BLaER1 treated with 17β-estradiol and CSF1 and Interleukin-3, amounts not matched to agents 10 nM and 100 nM (cell line): ENCODE data around the gene PPARG.

Source experiments
- H3K27ac ChIP-seq, 11 experiments: shearing (Covaris generic); formaldehyde crosslinking; 2 replicates each; pipeline ENCODE4 v1.8.1; 2022
- H3K27me3 ChIP-seq, 11 experiments: shearing (Covaris generic); formaldehyde crosslinking; 2 replicates each; pipeline ENCODE4 v1.8.1; 2022
- H3K36me3 ChIP-seq, 11 experiments: shearing (Covaris generic); formaldehyde crosslinking; 2 replicates each; pipeline ENCODE4 v1.8.1; 2022
- H3K4me1 ChIP-seq, 10 experiments: shearing (Covaris generic); formaldehyde crosslinking; 2 replicates each; pipeline ENCODE4 v1.8.1; 2022
- H3K4me2 ChIP-seq, 11 experiments: shearing (Covaris generic); formaldehyde crosslinking; 2 replicates each; pipeline ENCODE4 v1.8.1; 2022
- H3K4me3 ChIP-seq, 10 experiments: shearing (Covaris generic); formaldehyde crosslinking; 2 replicates each; pipeline ENCODE4 v1.8.1; 2022
- H3K9ac ChIP-seq, 11 experiments: shearing (Covaris generic); formaldehyde crosslinking; 2 replicates each; pipeline ENCODE4 v1.8.1; 2022
- H3K9me3 ChIP-seq, 11 experiments: shearing (Covaris generic); formaldehyde crosslinking; replicated peaks in 1 of 11; 2 replicates each; pipeline ENCODE4 v1.8.1; 2022
- H4K20me1 ChIP-seq, 11 experiments: shearing (Covaris generic); formaldehyde crosslinking; 2 replicates each; pipeline ENCODE4 v1.8.1; 2022
- Cebpa-rat ChIP-seq, 11 experiments: shearing (Covaris generic); IDR thresholded peaks; 2 replicates each; pipeline ENCODE4 v1.8.1; 2022

The PPARG gene

DNA sequence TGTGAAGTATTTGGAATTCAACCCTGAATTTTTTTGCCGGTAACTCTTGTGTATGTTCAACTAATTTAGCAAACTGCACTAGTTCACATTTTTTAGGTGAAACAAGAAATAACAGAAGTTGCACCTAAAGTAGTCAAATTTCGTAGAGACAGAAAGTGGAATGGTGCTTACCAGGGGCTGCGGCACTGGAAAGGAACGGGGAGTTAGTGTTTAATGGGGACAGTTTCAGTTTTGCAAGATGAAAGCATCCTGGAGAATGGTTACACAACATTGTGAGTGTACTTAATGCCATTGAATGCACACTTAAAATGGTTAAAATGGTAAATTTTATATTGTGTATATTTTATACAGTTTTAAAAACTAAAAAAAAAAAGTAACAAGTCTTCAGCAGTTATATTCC lies 27.4 kb downstream of the PPARG start:
- Histone ChIP-seq H3K4me2 (no peak overlapping the region; a peak in 1 of 22 replicates), H3K4me3 (no peak overlapping the region), H3K36me3 (peaks cover 0 to 17% (median 0%) of the 10 kb centered on the region in 11 experiments; a peak in 4 of 22 replicates), H3K4me1 (peaks cover 0 to 45% (median 5%) of the 10 kb centered on the region in 10 experiments; a peak in 15 of 20 replicates), H3K9me3 (no peaks in the 10 kb centered on the region), H4K20me1 (no peaks in the 10 kb centered on the region), H3K9ac (no peak overlapping the region), H3K27ac (no peak overlapping the region), H3K27me3 (no peaks in the 10 kb centered on the region)
- TF ChIP-seq Cebpa-rat (IDR thresholded peaks at IDR 0.05): no peak

DNA sequence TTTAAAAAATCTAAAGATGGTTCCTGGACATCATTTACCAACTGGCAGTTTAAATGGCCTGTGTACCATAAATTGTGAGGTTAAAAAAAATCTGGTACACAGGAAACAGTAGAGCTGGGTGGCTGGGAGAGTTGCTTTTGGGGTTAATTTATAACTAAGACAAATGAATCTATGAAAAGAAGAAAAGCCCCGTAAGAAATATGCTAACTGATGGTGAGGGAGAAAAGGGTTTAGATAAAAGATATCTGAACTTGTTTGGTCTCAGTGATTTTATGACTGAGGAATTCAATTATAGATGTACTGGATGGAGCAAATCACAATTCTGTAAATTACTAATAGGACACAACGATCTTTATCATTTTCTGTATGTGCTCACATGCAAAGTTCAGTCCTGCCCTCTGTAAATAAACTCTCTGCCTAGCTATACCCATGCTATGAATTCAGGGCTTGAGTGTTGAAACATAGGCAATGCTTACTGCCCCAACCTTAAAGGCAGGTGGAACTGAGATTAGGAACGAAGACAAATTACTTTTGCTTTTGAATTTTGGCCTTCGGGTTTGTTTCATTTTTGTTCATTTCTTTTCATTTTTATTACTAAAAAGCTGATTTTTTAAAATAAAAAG lies 28.0 kb downstream of the PPARG start:
- Histone ChIP-seq H3K9ac (no peak overlapping the region), H3K9me3 (no peaks in the 10 kb centered on the region), H3K27ac (no peak overlapping the region), H3K36me3 (peaks cover 0 to 23% (median 0%) of the 10 kb centered on the region in 11 experiments; a peak in 4 of 22 replicates), H3K4me1 (peaks cover 0 to 43% (median 5%) of the 10 kb centered on the region in 10 experiments; a peak in 15 of 20 replicates), H3K4me2 (no peak overlapping the region; a peak in 1 of 22 replicates), H4K20me1 (no peaks in the 10 kb centered on the region), H3K27me3 (no peaks in the 10 kb centered on the region), H3K4me3 (no peak overlapping the region)
- no peak for TF ChIP-seq Cebpa-rat (IDR thresholded peaks at IDR 0.05)

DNA sequence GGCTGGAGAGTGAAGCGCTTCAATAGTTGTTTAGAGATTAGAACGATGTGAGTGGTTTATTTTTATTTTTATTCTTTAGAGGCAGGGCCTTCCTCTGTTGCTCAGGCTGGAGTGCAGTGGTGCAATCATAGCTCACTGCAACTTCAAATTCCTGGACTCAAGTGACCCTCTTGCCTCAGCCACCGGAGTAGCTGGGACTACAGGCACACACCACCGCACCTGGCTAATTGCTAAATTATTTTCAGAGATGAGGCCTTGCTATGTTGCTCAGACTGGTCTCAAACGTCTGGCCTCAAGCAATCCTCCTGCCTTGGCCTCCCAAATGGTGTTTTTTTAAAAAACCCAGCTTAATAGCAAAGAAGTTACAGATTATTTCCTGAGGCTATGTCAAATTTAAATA lies 29.0 kb downstream of the PPARG start:
- Histone ChIP-seq H3K4me2 (0 out of 22 replicates have a peak overlapping the region, but pooled peaks of 1 of the 11 experiments have one; percentile 4), H3K27ac (no peak overlapping the region), H3K4me1 (peaks cover 0 to 36% (median 5%) of the 10 kb centered on the region in 10 experiments; a peak in 15 of 20 replicates), H3K36me3 (peaks cover 0 to 32% (median 0%) of the 10 kb centered on the region in 11 experiments; a peak in 5 of 22 replicates), H4K20me1 (no peaks in the 10 kb centered on the region), H3K4me3 (no peak overlapping the region), H3K9me3 (no peaks in the 10 kb centered on the region), H3K27me3 (no peaks in the 10 kb centered on the region), H3K9ac (no peak overlapping the region)
- no peak for TF ChIP-seq Cebpa-rat (IDR thresholded peaks at IDR 0.05)

DNA sequence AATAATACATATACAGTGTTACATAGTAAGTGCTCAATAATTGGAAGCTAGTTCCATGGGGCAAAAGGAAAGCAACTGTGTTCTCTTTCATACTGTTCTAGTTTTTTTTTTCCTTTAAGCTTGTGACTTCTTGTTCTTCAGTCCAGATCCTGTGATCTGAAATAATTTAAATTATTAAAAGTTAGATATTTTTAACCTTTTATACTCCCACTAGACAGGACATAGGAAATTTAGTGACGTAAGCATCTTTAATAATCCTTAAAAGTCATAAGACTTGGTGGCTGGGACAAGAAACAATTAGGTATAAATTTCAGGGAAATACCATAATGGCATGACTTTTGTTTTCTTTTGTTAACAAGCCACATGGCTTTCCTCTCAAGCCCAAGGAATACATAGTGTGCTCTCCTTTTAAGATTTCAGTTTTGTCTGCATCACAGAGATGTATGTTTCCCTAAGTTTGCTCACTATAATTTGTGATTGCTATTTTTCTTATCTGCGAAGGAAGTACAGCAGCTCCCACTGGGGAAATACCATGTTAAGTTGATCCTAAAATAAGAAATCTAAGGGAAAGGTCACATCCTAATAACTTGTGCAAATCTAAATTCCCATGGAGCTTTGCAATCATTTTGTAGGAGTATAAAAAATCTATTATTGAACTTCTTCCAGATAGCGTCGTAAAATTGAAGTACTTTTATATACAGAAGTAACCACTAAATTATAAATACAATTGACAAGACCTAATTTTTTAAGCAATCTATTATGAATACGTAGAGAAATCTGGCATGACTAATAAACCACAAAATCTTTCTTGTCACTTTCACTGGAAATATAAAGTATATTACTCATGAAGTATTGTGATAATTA lies 30.1 kb downstream of the PPARG start:
- no peak overlapping the region for H3K4me3 ChIP-seq
- H3K27me3 ChIP-seq: no peaks in the 10 kb centered on the region
- H3K36me3 ChIP-seq: peaks cover 0 to 34% (median 0%) of the 10 kb centered on the region in 11 experiments; a peak in 5 of 22 replicates
- no peak overlapping the region for H3K27ac ChIP-seq
- no peaks in the 10 kb centered on the region for H4K20me1 ChIP-seq
- H3K9me3 ChIP-seq: no peaks in the 10 kb centered on the region
- TF ChIP-seq Cebpa-rat (IDR thresholded peaks at IDR 0.05): no peak
- no peak overlapping the region for H3K9ac ChIP-seq
- peak overlapping the region; percentile 14 to 47 (median 21); a peak in 11 of 22 replicates for H3K4me2 ChIP-seq
- peaks cover 0 to 36% (median 10%) of the 10 kb centered on the region in 10 experiments; a peak in 16 of 20 replicates for H3K4me1 ChIP-seq

DNA sequence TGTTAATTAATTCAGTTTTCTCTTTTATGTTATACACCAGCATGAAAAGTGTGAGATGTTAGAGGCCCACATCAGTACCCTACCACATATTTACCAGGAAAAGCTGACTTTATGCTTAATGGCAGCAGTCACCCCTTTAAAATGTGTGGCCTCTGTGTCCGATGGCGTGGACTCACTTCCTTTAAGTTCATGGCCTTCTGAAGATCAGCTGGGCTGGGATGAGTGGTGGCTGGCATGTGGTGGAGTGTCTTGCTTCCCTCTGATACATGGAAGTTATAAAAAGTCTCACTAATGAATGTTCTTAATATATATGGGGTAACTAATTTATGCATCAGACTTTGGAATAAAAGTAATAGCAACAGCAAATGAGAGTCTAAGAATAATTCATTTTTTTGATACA lies 32.1 kb downstream of the PPARG start:
- peaks cover 8 to 52% (median 24%) of the 10 kb centered on the region in 10 experiments; a peak in 19 of 20 replicates for H3K4me1 ChIP-seq
- no peak overlapping the region for H3K4me3 ChIP-seq
- no peak overlapping the region for H3K27ac ChIP-seq
- TF ChIP-seq Cebpa-rat (IDR thresholded peaks at IDR 0.05): no peak
- no peak overlapping the region for H3K4me2 ChIP-seq
- no peak overlapping the region for H3K9ac ChIP-seq
- H4K20me1 ChIP-seq: no peaks in the 10 kb centered on the region
- H3K9me3 ChIP-seq: no peaks in the 10 kb centered on the region
- no peaks in the 10 kb centered on the region for H3K27me3 ChIP-seq
- H3K36me3 ChIP-seq: peaks cover 0 to 34% (median 0%) of the 10 kb centered on the region in 11 experiments; a peak in 5 of 22 replicates

DNA sequence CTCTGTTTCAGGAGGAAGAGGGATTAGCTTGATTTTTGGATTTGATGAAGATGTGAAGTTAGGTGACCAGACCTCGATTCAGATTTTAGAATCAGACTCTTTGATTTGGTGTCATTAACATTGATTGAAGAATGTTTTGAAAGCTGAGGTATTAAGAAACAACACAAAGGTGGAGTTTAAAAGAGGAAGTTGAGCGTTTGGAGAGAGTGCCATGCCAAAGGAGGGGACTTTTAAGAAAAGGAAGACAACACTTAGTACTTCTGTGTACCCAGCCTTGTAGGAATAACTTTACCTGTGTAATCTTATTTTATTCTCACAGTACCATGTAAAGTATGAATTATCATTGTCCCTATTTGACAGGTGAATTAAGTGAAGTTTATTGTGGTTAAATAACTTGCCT lies 34.4 kb downstream of the PPARG start:
- H4K20me1 ChIP-seq: no peaks in the 10 kb centered on the region
- H3K9me3 ChIP-seq: no peaks in the 10 kb centered on the region
- peak overlapping the region in 3 of 11 experiments; percentile 83 to 92 (median 86); a peak in 3 of 22 replicates for H3K27ac ChIP-seq
- no peak for TF ChIP-seq Cebpa-rat (IDR thresholded peaks at IDR 0.05)
- no peak overlapping the region for H3K4me3 ChIP-seq
- H3K9ac ChIP-seq: no peak overlapping the region
- peaks cover 0 to 34% (median 0%) of the 10 kb centered on the region in 11 experiments; a peak in 5 of 22 replicates for H3K36me3 ChIP-seq
- no peaks in the 10 kb centered on the region for H3K27me3 ChIP-seq
- H3K4me2 ChIP-seq: peak overlapping the region in 6 of 11 experiments; percentile 5 to 83 (median 74); a peak in 10 of 22 replicates
- peaks cover 15 to 73% (median 42%) of the 10 kb centered on the region in 10 experiments; a peak in 19 of 20 replicates for H3K4me1 ChIP-seq

DNA sequence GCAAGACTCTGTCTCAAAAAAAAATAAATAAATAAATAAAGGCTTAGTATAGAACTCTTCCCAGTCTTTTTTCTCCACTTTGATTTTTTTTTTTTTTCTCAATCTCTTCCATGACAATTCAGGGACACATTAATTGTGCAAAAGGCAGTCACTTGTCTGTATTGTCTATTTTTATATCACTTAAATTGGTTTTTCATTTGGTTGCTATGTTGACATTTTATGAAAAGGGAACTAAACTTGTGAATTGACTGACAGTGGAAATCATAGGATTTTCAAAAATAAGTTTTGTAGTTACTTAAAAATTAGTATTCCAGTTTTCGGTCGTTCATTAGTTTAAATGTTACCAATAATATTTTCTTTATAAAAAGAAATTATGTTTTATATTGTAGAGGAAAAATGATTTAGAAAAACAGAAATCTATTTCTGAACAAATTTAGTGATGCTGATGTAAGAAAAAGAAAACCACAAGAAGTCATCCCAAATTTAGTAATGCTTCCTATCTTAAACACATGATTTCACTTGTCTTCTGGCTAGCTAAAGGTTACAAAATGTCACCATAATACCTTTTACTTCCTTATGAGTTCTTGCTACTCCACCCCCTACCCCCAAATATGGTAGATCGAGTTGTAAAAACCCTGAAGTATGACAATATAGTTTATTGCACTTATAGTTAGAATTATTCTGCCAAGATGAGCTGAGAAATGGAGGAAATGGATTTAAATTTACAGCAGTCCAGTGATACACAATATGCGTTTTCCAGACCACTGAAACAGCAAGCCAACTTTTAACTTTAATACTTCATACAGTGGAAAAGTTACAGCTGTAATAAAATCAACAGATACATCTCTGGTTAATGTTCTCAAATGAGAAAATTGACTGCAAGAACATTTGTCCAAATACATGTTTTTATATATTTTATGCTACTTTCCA lies 37.0 kb downstream of the PPARG start:
- Histone ChIP-seq H3K27ac (peak overlapping the region; percentile 62 to 92 (median 75)), H3K4me1 (peaks cover 15 to 73% (median 44%) of the 10 kb centered on the region in 10 experiments; a peak in 19 of 20 replicates), H3K27me3 (no peaks in the 10 kb centered on the region), H3K9me3 (peaks cover 0 to 3% (median 0%) of the 10 kb centered on the region in 11 experiments; a peak in 2 of 22 replicates), H3K4me3 (peak overlapping the region in 3 of 10 experiments; percentile 8 to 48 (median 19); a peak in 3 of 20 replicates), H3K4me2 (peak overlapping the region; percentile 24 to 83 (median 67); a peak in 20 of 22 replicates), H3K9ac (peak overlapping the region in 6 of 11 experiments; percentile 39 to 75 (median 64); a peak in 11 of 22 replicates), H3K36me3 (peaks cover 0 to 21% (median 0%) of the 10 kb centered on the region in 11 experiments; a peak in 4 of 22 replicates), H4K20me1 (no peaks in the 10 kb centered on the region)
- no peak for TF ChIP-seq Cebpa-rat (IDR thresholded peaks at IDR 0.05)

DNA sequence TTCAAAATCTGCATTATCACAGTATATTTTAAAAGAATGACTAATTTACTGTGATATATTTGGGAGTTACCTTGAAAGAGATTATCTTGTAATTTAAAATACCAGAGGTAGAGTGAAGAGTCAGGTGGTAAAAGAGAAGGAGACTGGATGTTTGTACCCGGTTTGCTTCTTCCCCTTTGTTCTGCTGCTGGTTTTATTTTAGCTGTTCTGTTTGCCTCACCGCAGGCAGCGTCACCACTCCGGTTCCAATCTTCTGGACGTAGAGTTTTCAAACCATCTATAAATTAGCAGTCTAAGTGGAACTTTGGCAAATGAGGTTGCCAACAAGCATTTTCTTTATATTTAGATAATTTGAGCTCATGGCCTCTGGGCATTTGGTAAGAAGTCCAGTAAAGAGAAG lies 38.2 kb downstream of the PPARG start:
- H3K4me2 ChIP-seq: peak overlapping the region in 6 of 11 experiments; percentile 67 to 82 (median 71); a peak in 13 of 22 replicates
- H4K20me1 ChIP-seq: no peaks in the 10 kb centered on the region
- H3K27me3 ChIP-seq: no peaks in the 10 kb centered on the region
- no peak for TF ChIP-seq Cebpa-rat (IDR thresholded peaks at IDR 0.05)
- peaks cover 15 to 76% (median 44%) of the 10 kb centered on the region in 10 experiments; a peak in 19 of 20 replicates for H3K4me1 ChIP-seq
- H3K36me3 ChIP-seq: peaks cover 0 to 9% (median 0%) of the 10 kb centered on the region in 11 experiments; a peak in 3 of 22 replicates
- H3K27ac ChIP-seq: peak overlapping the region in 9 of 11 experiments; percentile 2 to 92 (median 83); a peak in 14 of 22 replicates
- peak overlapping the region in 5 of 11 experiments; percentile 17 to 75 (median 69); a peak in 8 of 22 replicates for H3K9ac ChIP-seq
- H3K4me3 ChIP-seq: peak overlapping the region in 4 of 10 experiments; percentile 4 to 51 (median 33); a peak in 7 of 20 replicates
- peaks cover 0 to 3% (median 0%) of the 10 kb centered on the region in 11 experiments; a peak in 2 of 22 replicates for H3K9me3 ChIP-seq
